Parathyroid adenoma (tissue), 2 donors: Measurements from ENCODE around the gene HOXA4.

ENCODE experiments used
- H2AFZ ChIP-seq: fragments of 300-600 bp; sonication (generic); one replicate; pipeline ENCODE4 v1.7.0; 2017; ENCODE audit warnings: antibody characterized with exemption, mild to moderate bottlenecking
- H3K27ac ChIP-seq: fragments of 300-600 bp; sonication (generic); one replicate; pipeline ENCODE4 v1.7.0; 2017
- H3K27me3 ChIP-seq: fragments of 300-600 bp; sonication (generic); one replicate; pipeline ENCODE4 v1.7.0; 2017; ENCODE audit warnings: low read length; ENCODE audit not compliant: control insufficient read depth, insufficient read depth
- H3K36me3 ChIP-seq: fragments of 300-600 bp; sonication (generic); one replicate; pipeline ENCODE4 v1.7.0; 2017; ENCODE audit warnings: low read length; ENCODE audit not compliant: control insufficient read depth, insufficient read depth
- H3K4me1 ChIP-seq: fragments of 300-600 bp; sonication (generic); one replicate; pipeline ENCODE4 v1.7.0; 2017; ENCODE audit warnings: control low read depth
- H3K4me2 ChIP-seq: fragments of 300-600 bp; sonication (generic); one replicate; pipeline ENCODE4 v1.7.0; 2017; ENCODE audit warnings: low read length
- H3K4me3 ChIP-seq: fragments of 300-600 bp; sonication (generic); one replicate; pipeline ENCODE4 v1.7.0; 2017; ENCODE audit warnings: low read depth, low read length
- H3K79me2 ChIP-seq: fragments of 300-600 bp; sonication (generic); one replicate; pipeline ENCODE4 v1.7.0; 2017; ENCODE audit warnings: control low read depth
- H3K9ac ChIP-seq: fragments of 300-600 bp; sonication (generic); one replicate; pipeline ENCODE4 v1.7.0; 2017; ENCODE audit warnings: mild to moderate bottlenecking
- H3K9me3 ChIP-seq: fragments of 300-600 bp; sonication (generic); one replicate; pipeline ENCODE4 v1.7.0; 2017; ENCODE audit warnings: low read length; ENCODE audit not compliant: control insufficient read depth
- CTCF ChIP-seq: fragments of 300-600 bp; sonication (generic); IDR thresholded peaks from one replicate; pipeline ENCODE4 v1.7.0; 2017; ENCODE audit warnings: antibody characterized with exemption, mild to moderate bottlenecking
- donor health status: primary hyperparathyroidism.

The HOXA4 gene

GRCh38 chr7:27137640-27138315 lies 7.2 kb upstream of the HOXA4 start:
- Histone ChIP-seq H3K36me3 (no peaks in the 10 kb centered on the region), H3K4me2 (no peak overlapping the region), H3K9ac (no peak overlapping the region), H3K4me3 (no peak overlapping the region), H3K9me3 (no peaks in the 10 kb centered on the region), H3K79me2 (no peaks in the 10 kb centered on the region), H2AFZ (no peak overlapping the region), H3K27ac (no peak overlapping the region), H3K4me1 (no peaks in the 10 kb centered on the region), H3K27me3 (no peaks in the 10 kb centered on the region)
- no peak for TF ChIP-seq CTCF

GRCh38 chr7:27134392-27134791 lies 3.8 kb upstream of the HOXA4 start:
- no peaks in the 10 kb centered on the region for H3K36me3 ChIP-seq
- H3K9me3 ChIP-seq, result no peaks in the 10 kb centered on the region
- no peak overlapping the region for H3K4me3 ChIP-seq
- no peak for TF ChIP-seq CTCF
- no peaks in the 10 kb centered on the region for H3K27me3 ChIP-seq
- no peak overlapping the region for H3K9ac ChIP-seq
- no peaks in the 10 kb centered on the region for H3K4me1 ChIP-seq
- H3K27ac ChIP-seq, result no peak overlapping the region
- no peak overlapping the region for H2AFZ ChIP-seq
- no peak overlapping the region for H3K4me2 ChIP-seq
- H3K79me2 ChIP-seq, result no peaks in the 10 kb centered on the region

- no peak for TF ChIP-seq CTCF
- H2AFZ ChIP-seq, result no peak overlapping the region
- H3K27me3 ChIP-seq, result no peaks in the 10 kb centered on the region
- no peak overlapping the region for H3K4me2 ChIP-seq
- no peaks in the 10 kb centered on the region for H3K4me1 ChIP-seq
- no peaks in the 10 kb centered on the region for H3K9me3 ChIP-seq
- no peaks in the 10 kb centered on the region for H3K79me2 ChIP-seq
- H3K36me3 ChIP-seq, result no peaks in the 10 kb centered on the region
- H3K4me3 ChIP-seq, result no peak overlapping the region
- no peak overlapping the region for H3K27ac ChIP-seq
- no peak overlapping the region for H3K9ac ChIP-seq
Measured at GRCh38 chr7:27133409-27134231, 3.1 kb upstream of the HOXA4 start.

- H3K27ac ChIP-seq, result no peak overlapping the region
- no peaks in the 10 kb centered on the region for H3K9me3 ChIP-seq
- H3K27me3 ChIP-seq, result no peaks in the 10 kb centered on the region
- no peak overlapping the region for H3K9ac ChIP-seq
- no peaks in the 10 kb centered on the region for H3K36me3 ChIP-seq
- H3K79me2 ChIP-seq, result no peaks in the 10 kb centered on the region
- H3K4me3 ChIP-seq, result no peak overlapping the region
- H3K4me2 ChIP-seq, result no peak overlapping the region
- no peak overlapping the region for H2AFZ ChIP-seq
- no peak for TF ChIP-seq CTCF
- H3K4me1 ChIP-seq, result no peaks in the 10 kb centered on the region
Measured at GRCh38 chr7:27132978-27133377, 2.4 kb upstream of the HOXA4 start.
